Hepatocyte (in vitro differentiated cells): Measurements from ENCODE around the gene MBLAC2. TPM values are rescaled to one million over a fixed set of nuclear protein-coding genes. Genes with fewer than 3 reads are reported as not detected.

ENCODE experiments used
- DNase-seq: peaks from one replicate; pipeline ENCODE4 v3.0.0-alpha.2; 2016; ENCODE audit warnings: low spot score
- H2AFZ ChIP-seq: fragments of 200-600 bp; sonication (generic); 2 replicates; pipeline ENCODE4 v1.6.0; 2016; ENCODE audit warnings: antibody characterized with exemption, mild to moderate bottlenecking
- H3K27ac ChIP-seq: fragments of 200-600 bp; sonication (generic); 2 replicates; pipeline ENCODE4 v1.5.1; 2016; ENCODE audit warnings: mild to moderate bottlenecking
- H3K27me3 ChIP-seq: fragments of 200-600 bp; sonication (generic); 2 replicates; pipeline ENCODE4 v1.6.1; 2016
- H3K36me3 ChIP-seq: fragments of 200-600 bp; sonication (generic); replicated peaks from 2 replicates; pipeline ENCODE4 v1.5.1; 2016; ENCODE audit warnings: low read depth; ENCODE audit not compliant: insufficient read depth
- H3K4me1 ChIP-seq: fragments of 200-600 bp; sonication (generic); 2 replicates; pipeline ENCODE4 v1.5.1; 2016; ENCODE audit warnings: mild to moderate bottlenecking, moderate library complexity; ENCODE audit not compliant: insufficient read depth
- H3K4me2 ChIP-seq: fragments of 200-600 bp; sonication (generic); 2 replicates; pipeline ENCODE4 v1.6.0; 2016
- H3K4me3 ChIP-seq: fragments of 200-600 bp; sonication (generic); 2 replicates; pipeline ENCODE4 v1.5.1; 2016; ENCODE audit warnings: mild to moderate bottlenecking
- H3K79me2 ChIP-seq: fragments of 200-600 bp; sonication (generic); 2 replicates; pipeline ENCODE4 v1.6.0; 2017; ENCODE audit warnings: mild to moderate bottlenecking
- H3K9me2 ChIP-seq: fragments of 200-600 bp; sonication (generic); replicated peaks from 2 replicates; pipeline ENCODE4 v1.6.0; 2017; ENCODE audit warnings: mild to moderate bottlenecking; ENCODE audit not compliant: insufficient read depth
- H3K9me3 ChIP-seq: fragments of 200-600 bp; sonication (generic); 2 replicates; pipeline ENCODE4 v1.5.1; 2016; ENCODE audit warnings: low read depth, mild to moderate bottlenecking
- H4K20me1 ChIP-seq: fragments of 200-600 bp; sonication (generic); 2 replicates; pipeline ENCODE4 v1.6.0; 2016; ENCODE audit warnings: mild to moderate bottlenecking; ENCODE audit not compliant: insufficient read depth, poor library complexity, severe bottlenecking
- EZH2 ChIP-seq: fragments of 200-600 bp; sonication (generic); IDR thresholded peaks from 2 replicates; pipeline ENCODE4 v1.6.1; 2016; ENCODE audit warnings: antibody characterized with exemption, mild to moderate bottlenecking, borderline replicate concordance
- EZH2phosphoT487 ChIP-seq: fragments of 200-600 bp; sonication (generic); IDR thresholded peaks from one replicate; pipeline ENCODE4 v1.6.1; 2018; ENCODE audit warnings: antibody characterized with exemption, mild to moderate bottlenecking, low read depth, moderate library complexity; ENCODE audit not compliant: unreplicated experiment, severe bottlenecking
- WGBS: methylation state at CpG from one replicate; pipeline ENCODE4 v1.1.6; 2016; ENCODE audit warnings: low lambda C conversion rate; ENCODE audit errors: missing lambda C conversion rate; 5-methylcytosine and 5-hydroxymethylcytosine counted together
- polyA plus RNA-seq: library from polyadenylated mRNA; unstranded; fragments of >200 nt; fragmentation: Nextera tagmentation; extraction: Ambion mirVana; gene quantifications from 2 replicates; pipeline ENCODE4 v1.2.1, GENCODE V29; 2016
- total RNA-seq: library from RNA; depleted of rRNA; stranded (reverse); fragments of >200 nt; gene quantifications from 2 replicates; pipeline ENCODE4 v1.2.3, GENCODE V29; 2014
- TF ChIP-seq, protein P1 (sequence below): fragments of 200-600 bp; sonication (generic); IDR thresholded peaks from 2 replicates; pipeline ENCODE4 v1.5.1; 2016; ENCODE audit warnings: antibody characterized with exemption, mild to moderate bottlenecking; ENCODE audit not compliant: poor library complexity

MBLAC2 gene
- total RNA-seq (6.8 and 7.6 TPM in 2 replicates), polyA plus RNA-seq (2.9 and 3.7 TPM in 2 replicates)

DNA sequence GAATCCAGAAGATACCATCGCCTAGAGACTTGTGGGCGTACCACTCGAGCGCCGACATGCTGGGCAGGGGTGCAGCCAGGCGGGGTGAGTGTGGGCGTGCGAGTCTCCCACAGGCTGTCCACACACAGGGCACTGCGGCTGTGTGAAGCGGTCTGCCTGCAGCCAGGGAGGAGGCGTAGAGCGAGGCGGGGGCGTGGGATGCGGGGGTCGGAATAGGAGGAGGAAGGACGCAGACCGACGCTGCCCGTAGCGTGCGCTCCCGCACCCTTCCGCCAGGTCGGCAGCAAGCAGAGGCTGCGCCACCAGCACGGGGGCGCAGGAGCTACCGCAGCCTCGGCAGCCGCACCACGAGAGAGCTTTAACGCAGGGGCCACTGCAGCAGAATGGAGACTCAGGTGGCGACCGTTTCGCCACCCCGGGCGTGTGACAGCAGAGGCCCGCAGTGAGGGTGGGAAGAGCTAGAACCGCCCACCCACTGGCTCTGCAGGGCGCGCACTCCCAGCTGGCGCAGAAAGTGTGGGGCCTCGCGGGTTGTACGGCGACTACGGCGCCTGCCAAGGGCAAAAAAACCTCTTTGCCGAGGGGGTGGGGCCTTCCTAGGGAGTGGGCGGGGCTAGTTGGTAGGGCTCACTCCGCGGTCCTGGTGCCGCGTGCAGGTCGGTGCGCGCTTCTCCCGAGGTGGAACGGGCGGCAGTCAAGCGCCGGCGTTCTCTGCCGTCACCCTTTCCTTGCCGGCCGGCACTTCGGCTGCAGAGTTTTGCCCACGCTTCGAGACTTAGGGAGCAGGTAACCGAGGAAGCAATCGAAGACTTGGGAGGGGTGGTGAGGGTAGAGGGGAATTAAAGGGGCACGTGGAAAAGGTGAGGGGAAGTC is at the start of gene MBLAC2, which contains the start of gene POLR3G:
TSS of gene MBLAC2 (minus strand) at position 537 of the 873 bp plus-strand sequence. CDS start at position 58, 479 bp downstream.
TSS of gene POLR3G (plus strand) at position 630 of the 873 bp plus-strand sequence. CDS start 10,704 bp downstream, outside the sequence.
- TF ChIP-seq EZH2, result no peak
- TF ChIP-seq, protein P1, sequence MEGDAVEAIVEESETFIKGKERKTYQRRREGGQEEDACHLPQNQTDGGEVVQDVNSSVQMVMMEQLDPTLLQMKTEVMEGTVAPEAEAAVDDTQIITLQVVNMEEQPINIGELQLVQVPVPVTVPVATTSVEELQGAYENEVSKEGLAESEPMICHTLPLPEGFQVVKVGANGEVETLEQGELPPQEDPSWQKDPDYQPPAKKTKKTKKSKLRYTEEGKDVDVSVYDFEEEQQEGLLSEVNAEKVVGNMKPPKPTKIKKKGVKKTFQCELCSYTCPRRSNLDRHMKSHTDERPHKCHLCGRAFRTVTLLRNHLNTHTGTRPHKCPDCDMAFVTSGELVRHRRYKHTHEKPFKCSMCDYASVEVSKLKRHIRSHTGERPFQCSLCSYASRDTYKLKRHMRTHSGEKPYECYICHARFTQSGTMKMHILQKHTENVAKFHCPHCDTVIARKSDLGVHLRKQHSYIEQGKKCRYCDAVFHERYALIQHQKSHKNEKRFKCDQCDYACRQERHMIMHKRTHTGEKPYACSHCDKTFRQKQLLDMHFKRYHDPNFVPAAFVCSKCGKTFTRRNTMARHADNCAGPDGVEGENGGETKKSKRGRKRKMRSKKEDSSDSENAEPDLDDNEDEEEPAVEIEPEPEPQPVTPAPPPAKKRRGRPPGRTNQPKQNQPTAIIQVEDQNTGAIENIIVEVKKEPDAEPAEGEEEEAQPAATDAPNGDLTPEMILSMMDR, result peak; percentile 58
- Histone ChIP-seq H3K36me3 (no peaks in the 10 kb centered on the region), H2AFZ (peak within 1 kb of the TSS; percentile 85), H3K9me3 (no peaks in the 10 kb centered on the region), H3K9me2 (no peaks in the 10 kb centered on the region), H3K4me3 (peak within 1 kb of the TSS; percentile 48), H3K27ac (peak within 1 kb of the TSS; percentile 76), H3K4me2 (peak within 1 kb of the TSS; percentile 88), H3K27me3 (no peaks in the 10 kb centered on the region), H3K79me2 (peaks cover 28% of the 10 kb centered on the region), H3K4me1 (peaks cover 8% of the 10 kb centered on the region), H4K20me1 (no peaks in the 10 kb centered on the region)
- WGBS, result 2% methylated on average over 67 of the region's 73 CpGs
- peak; percentile 96 for DNase-seq

DNA sequence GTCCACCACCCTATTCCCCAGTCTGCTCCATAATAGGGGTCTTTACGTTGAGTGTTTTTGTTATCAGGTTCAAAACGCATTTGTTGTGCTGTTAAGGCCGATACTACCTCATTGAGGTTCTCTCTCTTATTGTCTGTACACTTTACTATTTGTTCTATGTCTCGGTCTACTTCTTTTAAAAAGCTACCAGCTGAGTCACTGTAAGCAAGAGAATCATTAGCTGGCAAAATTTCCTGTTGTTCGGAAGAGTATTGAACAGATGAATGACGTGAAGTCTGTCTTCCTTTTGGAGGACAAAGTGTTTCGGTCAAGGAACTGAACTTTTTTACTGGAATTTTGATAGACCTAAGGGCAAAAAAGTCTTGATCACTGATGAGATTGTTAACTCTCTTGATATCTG is 44.5 kb upstream of the MBLAC2 start:
- no peak overlapping the region for H3K4me3 ChIP-seq
- peaks cover 5% of the 10 kb centered on the region for H3K9me3 ChIP-seq
- no peaks in the 10 kb centered on the region for H3K79me2 ChIP-seq
- no peaks in the 10 kb centered on the region for H3K27me3 ChIP-seq
- no peak overlapping the region for H3K4me2 ChIP-seq
- H4K20me1 ChIP-seq, result no peaks in the 10 kb centered on the region
- DNase-seq, result no peak
- H3K36me3 ChIP-seq, result no peaks in the 10 kb centered on the region
- H3K9me2 ChIP-seq, result no peaks in the 10 kb centered on the region
- H3K27ac ChIP-seq, result no peak overlapping the region
- 93% methylated on average over 7 of the region's 7 CpGs for WGBS
- no peak overlapping the region for H2AFZ ChIP-seq
- TF ChIP-seq, protein P1, result no peak
- TF ChIP-seq EZH2phosphoT487 (no peak), EZH2 (no peak)
- H3K4me1 ChIP-seq, result no peaks in the 10 kb centered on the region

DNA sequence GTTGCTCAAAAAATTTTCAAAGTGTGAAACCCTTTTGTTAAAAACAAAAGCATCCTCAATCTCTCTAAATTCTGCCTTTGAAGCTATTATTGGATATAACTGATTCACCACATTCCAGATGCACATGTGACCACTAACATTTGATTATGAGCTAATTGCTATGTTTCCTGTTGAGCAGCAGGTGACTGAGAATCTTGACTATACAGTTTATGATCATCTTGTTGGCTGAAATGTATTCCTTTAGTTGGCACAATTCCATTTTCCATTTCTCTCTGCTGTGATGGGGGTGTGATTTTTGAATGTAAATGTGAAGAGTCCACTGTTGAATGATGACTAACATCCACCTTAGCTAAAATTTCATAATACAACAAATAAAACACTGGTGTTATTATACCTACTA is 44.1 kb upstream of the MBLAC2 start:
- H3K4me1 ChIP-seq, result no peaks in the 10 kb centered on the region
- peaks cover 5% of the 10 kb centered on the region for H3K9me3 ChIP-seq
- TF ChIP-seq EZH2phosphoT487 (no peak), EZH2 (no peak)
- TF ChIP-seq, protein P1, result no peak
- H3K27me3 ChIP-seq, result no peaks in the 10 kb centered on the region
- H3K4me2 ChIP-seq, result no peak overlapping the region
- H3K4me3 ChIP-seq, result no peak overlapping the region
- no peak overlapping the region for H3K27ac ChIP-seq
- no peaks in the 10 kb centered on the region for H4K20me1 ChIP-seq
- H3K9me2 ChIP-seq, result no peaks in the 10 kb centered on the region
- H3K79me2 ChIP-seq, result no peaks in the 10 kb centered on the region
- DNase-seq, result no peak
- no peaks in the 10 kb centered on the region for H3K36me3 ChIP-seq
- H2AFZ ChIP-seq, result no peak overlapping the region
